Mesenchymal stem cell (in vitro differentiated cells and primary cell): ENCODE data around the gene FAM13A.

Source experiments
- DNase-seq: peaks from one replicate; pipeline ENCODE4 v3.0.0-alpha.2; 2013
- H2AFZ ChIP-seq: one replicate; pipeline ENCODE4 v1.6.1; 2013; ENCODE audit warnings: low read depth, mild to moderate bottlenecking, control low read depth, inconsistent platforms, low read length, moderate library complexity
- H2AK5ac ChIP-seq: 2 replicates; pipeline ENCODE4 v1.6.1; 2013; ENCODE audit warnings: low read length, moderate library complexity, mild to moderate bottlenecking, inconsistent platforms; ENCODE audit not compliant: severe bottlenecking
- H2BK120ac ChIP-seq: one replicate; pipeline ENCODE4 v1.6.1; 2013; ENCODE audit warnings: low read depth, mild to moderate bottlenecking, inconsistent platforms, low read length, moderate library complexity
- H2BK12ac ChIP-seq, 2 experiments: one replicate each; pipeline ENCODE4 v1.6.1; 2013; ENCODE audit warnings: inconsistent platforms in 2 of 2, low read length in 2 of 2, mild to moderate bottlenecking in 2 of 2, moderate library complexity in 2 of 2, control low read depth in 1 of 2
- H2BK15ac ChIP-seq: one replicate; pipeline ENCODE4 v1.6.1; 2013; ENCODE audit warnings: mild to moderate bottlenecking, low read depth, inconsistent platforms; ENCODE audit not compliant: poor library complexity, severe bottlenecking
- H2BK5ac ChIP-seq: 2 replicates; pipeline ENCODE4 v1.6.1; 2013; ENCODE audit warnings: low read depth, mild to moderate bottlenecking, low read length, control low read depth, inconsistent platforms; ENCODE audit not compliant: poor library complexity, severe bottlenecking
- H3K14ac ChIP-seq, 2 experiments: one replicate each; pipeline ENCODE4 v1.6.1; 2013; ENCODE audit warnings: inconsistent platforms in 2 of 2, low read length in 2 of 2, control low read depth in 1 of 2, mild to moderate bottlenecking in 1 of 2, moderate library complexity in 1 of 2
- H3K18ac ChIP-seq, 2 experiments: one replicate each; pipeline ENCODE4 v1.6.1; 2013; ENCODE audit warnings: inconsistent platforms in 2 of 2, low read length in 2 of 2, control low read depth in 1 of 2, low read depth in 1 of 2, mild to moderate bottlenecking in 1 of 2
- H3K23ac ChIP-seq, 2 experiments: one replicate each; pipeline ENCODE4 v1.6.1; 2013; ENCODE audit warnings: inconsistent platforms in 2 of 2, low read length in 2 of 2, mild to moderate bottlenecking in 2 of 2, moderate library complexity in 2 of 2, control low read depth in 1 of 2
- H3K27ac ChIP-seq: 2 replicates; pipeline ENCODE4 v1.5.1; 2013; ENCODE audit warnings: mild to moderate bottlenecking, moderate library complexity, low read length, control low read depth, inconsistent platforms; ENCODE audit not compliant: poor library complexity, severe bottlenecking
- H3K27me3 ChIP-seq, 2 experiments: 2 replicates each; pipeline versions ENCODE4 v1.6.1 to v1.7.0; 2013; ENCODE audit warnings: low read length in 2 of 2, mild to moderate bottlenecking in 2 of 2, moderate library complexity in 2 of 2, control low read depth in 1 of 2, inconsistent platforms in 1 of 2; ENCODE audit not compliant: control insufficient read depth in 1 of 2, insufficient read depth in 1 of 2
- H3K36me3 ChIP-seq, 2 experiments: 2 replicates each; pipeline versions ENCODE4 v1.6.1 to v1.7.0; 2013; ENCODE audit warnings: low read length in 2 of 2, control low read depth in 1 of 2, inconsistent platforms in 1 of 2, low read depth in 1 of 2, mild to moderate bottlenecking in 1 of 2; ENCODE audit not compliant: insufficient read depth in 2 of 2, control insufficient read depth in 1 of 2
- H3K4ac ChIP-seq, 2 experiments: one replicate each; pipeline ENCODE4 v1.6.1; 2013; ENCODE audit warnings: inconsistent platforms in 2 of 2, low read length in 2 of 2, mild to moderate bottlenecking in 2 of 2, moderate library complexity in 2 of 2, control low read depth in 1 of 2, low read depth in 1 of 2
- H3K4me1 ChIP-seq: 2 replicates; pipeline ENCODE4 v1.6.1; 2013; ENCODE audit warnings: low read depth, low read length, control low read depth; ENCODE audit not compliant: control insufficient read depth, insufficient read depth
- H3K4me2 ChIP-seq: 2 replicates; pipeline ENCODE4 v1.6.1; 2013; ENCODE audit warnings: low read length, mild to moderate bottlenecking, inconsistent platforms; ENCODE audit not compliant: poor library complexity, severe bottlenecking
- H3K4me3 ChIP-seq, 2 experiments: 2 replicates each; pipeline versions ENCODE4 v1.5.1 to v1.7.0; 2013; ENCODE audit warnings: low read length in 2 of 2, mild to moderate bottlenecking in 2 of 2, control low read depth in 1 of 2, low read depth in 1 of 2; ENCODE audit not compliant: insufficient read depth in 1 of 2
- H3K79me1 ChIP-seq: replicated peaks from 2 replicates; pipeline ENCODE4 v1.6.1; 2013; ENCODE audit warnings: mild to moderate bottlenecking, control low read depth, low read length, inconsistent platforms; ENCODE audit not compliant: poor library complexity, severe bottlenecking
- H3K9ac ChIP-seq: 2 replicates; pipeline ENCODE4 v1.7.0; 2013; ENCODE audit warnings: mild to moderate bottlenecking, low read length, moderate library complexity
- H3K9me3 ChIP-seq: 2 replicates; pipeline ENCODE4 v1.7.0; 2013; ENCODE audit warnings: mild to moderate bottlenecking, low read length; ENCODE audit not compliant: control insufficient read depth
- H4K8ac ChIP-seq: one replicate; pipeline ENCODE4 v1.6.1; 2013; ENCODE audit warnings: inconsistent platforms, mild to moderate bottlenecking, low read length, moderate library complexity
- H4K91ac ChIP-seq: one replicate; pipeline ENCODE4 v1.6.1; 2013; ENCODE audit warnings: mild to moderate bottlenecking, low read length, inconsistent platforms
- WGBS: methylation state at CpG from one replicate; pipeline ENCODE4 v1.1.7; 2013; ENCODE audit warnings: mixed read lengths; 5-methylcytosine and 5-hydroxymethylcytosine counted together

The FAM13A gene

DNA sequence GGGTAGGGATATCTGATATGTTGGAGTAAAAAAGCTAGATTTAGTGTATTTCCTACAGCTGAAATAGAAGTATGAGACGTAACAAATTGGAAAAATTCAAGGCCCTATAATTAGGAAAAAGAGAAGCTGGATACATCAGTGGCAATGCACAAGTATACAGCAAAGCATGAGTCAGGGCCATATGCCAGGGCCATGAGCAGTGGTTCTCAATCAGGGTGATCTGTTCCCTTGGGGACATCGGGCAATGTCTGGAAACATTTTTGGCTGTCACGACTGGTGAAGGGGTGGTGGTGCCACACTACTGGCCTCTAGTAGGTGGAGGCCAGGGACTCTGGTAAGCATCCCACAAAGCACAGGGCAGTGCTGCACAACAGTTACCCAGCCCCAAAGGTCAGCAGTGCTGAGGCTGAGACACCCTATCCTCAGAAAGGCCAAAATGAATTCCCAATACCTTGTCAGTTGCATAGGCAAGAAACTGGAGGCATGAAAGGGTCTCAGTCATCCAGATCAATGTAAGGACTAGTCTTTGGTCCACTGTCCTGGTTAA is 322.5 kb downstream of the FAM13A start:
- H2BK120ac ChIP-seq, result no peak overlapping the region
- peaks cover 9% of the 10 kb centered on the region for H3K4me1 ChIP-seq
- H3K4me2 ChIP-seq, result no peak overlapping the region
- H4K8ac ChIP-seq, result no peak overlapping the region
- no peak overlapping the region for H3K4ac ChIP-seq
- H4K91ac ChIP-seq, result no peak overlapping the region
- WGBS, result 94% methylated on average over 3 of the region's 3 CpGs
- DNase-seq, result no peak
- H3K14ac ChIP-seq, result no peak overlapping the region
- H3K4me3 ChIP-seq, result no peak overlapping the region
- H2BK15ac ChIP-seq, result no peak overlapping the region
- no peak overlapping the region for H2AFZ ChIP-seq
- no peak overlapping the region for H3K18ac ChIP-seq
- H2BK5ac ChIP-seq, result no peak overlapping the region
- no peaks in the 10 kb centered on the region for H3K79me1 ChIP-seq
- no peaks in the 10 kb centered on the region for H3K9me3 ChIP-seq
- peaks cover 12 to 65% of the 10 kb centered on the region in 2 experiments for H3K36me3 ChIP-seq
- peak overlapping the region; percentile 27 for H2AK5ac ChIP-seq
- H3K23ac ChIP-seq, result no peak overlapping the region
- no peak overlapping the region for H2BK12ac ChIP-seq
- no peak overlapping the region for H3K9ac ChIP-seq
- H3K27me3 ChIP-seq, result no peaks in the 10 kb centered on the region
- no peak overlapping the region for H3K27ac ChIP-seq

DNA sequence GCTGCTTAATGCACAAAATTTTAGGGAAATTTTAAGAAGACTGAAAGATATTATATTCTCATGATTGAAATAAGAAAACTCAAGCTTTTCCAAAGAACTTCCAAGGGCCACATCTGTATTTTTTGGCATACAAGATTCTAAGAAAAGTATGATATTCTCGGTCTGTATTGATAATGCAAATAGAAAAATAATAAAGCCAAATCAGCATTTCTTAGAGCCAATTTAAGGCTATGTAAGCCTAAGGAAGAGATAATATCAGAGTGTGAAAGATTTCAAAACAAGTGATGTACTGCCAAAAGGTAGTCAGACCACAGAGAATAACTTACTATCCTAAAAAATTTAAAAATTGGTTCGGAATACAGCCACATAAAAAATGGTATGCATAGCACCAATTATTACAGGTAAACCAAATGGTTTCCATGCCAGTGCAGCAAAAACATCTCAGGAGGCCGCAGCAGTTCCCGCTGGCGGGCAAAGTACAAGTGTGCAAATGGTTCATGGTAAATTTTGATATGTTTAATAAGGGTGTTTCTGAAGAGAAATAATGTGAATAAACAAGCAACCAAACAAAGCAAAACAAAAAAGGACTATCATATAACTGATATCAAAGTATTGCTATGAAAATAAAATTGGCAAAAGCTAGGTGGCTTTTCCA is 324.1 kb downstream of the FAM13A start:
- Histone ChIP-seq H3K14ac (no peak overlapping the region), H3K4ac (no peak overlapping the region), H3K9ac (no peak overlapping the region), H2AK5ac (no peak overlapping the region), H3K27ac (no peak overlapping the region), H2BK12ac (no peak overlapping the region), H2AFZ (no peak overlapping the region), H2BK5ac (no peak overlapping the region), H3K4me1 (peaks cover 3% of the 10 kb centered on the region), H3K9me3 (no peaks in the 10 kb centered on the region), H3K18ac (no peak overlapping the region), H3K4me2 (no peak overlapping the region), H2BK15ac (no peak overlapping the region), H3K4me3 (no peak overlapping the region), H2BK120ac (no peak overlapping the region), H3K79me1 (no peaks in the 10 kb centered on the region), H3K27me3 (no peaks in the 10 kb centered on the region), H4K8ac (no peak overlapping the region), H3K36me3 (peaks cover 20 to 69% of the 10 kb centered on the region in 2 experiments), H4K91ac (no peak overlapping the region), H3K23ac (no peak overlapping the region)
- 100% methylated on average over 4 of the region's 5 CpGs for WGBS
- no peak for DNase-seq

DNA sequence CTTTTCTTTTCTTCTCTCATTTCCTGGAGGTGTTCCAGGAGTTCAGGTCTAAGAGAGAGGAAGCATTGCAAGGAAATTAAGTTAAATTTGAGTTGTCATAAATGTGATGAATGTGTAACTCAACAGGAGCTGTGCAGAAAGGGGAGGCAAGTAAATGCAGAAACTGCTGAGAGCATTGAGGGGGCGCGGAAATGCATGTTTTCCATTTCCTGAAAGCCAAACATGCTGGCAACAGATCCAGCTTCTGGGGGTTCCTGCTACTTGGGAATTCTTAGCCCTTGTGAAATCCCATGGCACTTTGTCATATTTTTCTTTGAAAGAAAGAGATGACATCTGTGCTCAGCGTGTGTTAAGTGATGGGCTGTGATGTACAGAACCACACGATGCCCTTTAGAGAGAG is 325.6 kb downstream of the FAM13A start:
- H2BK15ac ChIP-seq, result no peak overlapping the region
- H2BK12ac ChIP-seq, result no peak overlapping the region
- H3K18ac ChIP-seq, result no peak overlapping the region
- H3K4me3 ChIP-seq, result no peak overlapping the region
- no peaks in the 10 kb centered on the region for H3K79me1 ChIP-seq
- no peak overlapping the region for H2BK120ac ChIP-seq
- H3K9me3 ChIP-seq, result no peaks in the 10 kb centered on the region
- H3K4ac ChIP-seq, result no peak overlapping the region
- H2AK5ac ChIP-seq, result no peak overlapping the region
- no peak overlapping the region for H3K9ac ChIP-seq
- H3K4me2 ChIP-seq, result no peak overlapping the region
- H2BK5ac ChIP-seq, result no peak overlapping the region
- H3K4me1 ChIP-seq, result no peaks in the 10 kb centered on the region
- H3K36me3 ChIP-seq, result peaks cover 28 to 77% of the 10 kb centered on the region in 2 experiments
- DNase-seq, result no peak
- WGBS, result 75% methylated on average over 2 of the region's 4 CpGs
- no peaks in the 10 kb centered on the region for H3K27me3 ChIP-seq
- H3K14ac ChIP-seq, result no peak overlapping the region
- H2AFZ ChIP-seq, result no peak overlapping the region
- no peak overlapping the region for H3K23ac ChIP-seq
- no peak overlapping the region for H4K8ac ChIP-seq
- H4K91ac ChIP-seq, result no peak overlapping the region
- no peak overlapping the region for H3K27ac ChIP-seq

DNA sequence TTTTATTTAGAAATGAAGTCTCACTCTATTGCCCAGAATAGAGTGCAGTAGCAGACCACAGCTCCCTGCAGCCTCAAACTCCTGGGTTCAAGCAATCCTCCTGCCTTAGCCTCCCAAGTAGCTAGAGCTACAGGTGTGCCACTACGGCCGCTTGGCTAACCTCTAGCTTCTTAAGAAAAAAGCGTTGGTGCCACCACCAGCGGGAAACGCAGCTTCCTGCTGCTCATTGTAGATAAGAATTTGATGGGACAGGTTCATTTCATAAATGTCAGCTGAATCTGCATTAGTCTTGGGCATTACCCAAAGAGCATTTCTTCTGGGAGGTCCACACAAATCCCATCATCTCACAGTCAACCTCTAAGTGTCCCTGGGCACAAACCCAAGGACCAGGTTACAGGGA is 326.2 kb downstream of the FAM13A start:
- WGBS, result 100% methylated on average over 2 of the region's 5 CpGs
- Histone ChIP-seq H2AFZ (no peak overlapping the region), H3K27me3 (no peaks in the 10 kb centered on the region), H3K4me3 (no peak overlapping the region), H2BK5ac (no peak overlapping the region), H3K4me1 (no peaks in the 10 kb centered on the region), H3K4me2 (no peak overlapping the region), H2BK120ac (no peak overlapping the region), H2BK12ac (no peak overlapping the region), H3K14ac (no peak overlapping the region), H3K18ac (no peak overlapping the region), H4K8ac (no peak overlapping the region), H3K9ac (no peak overlapping the region), H3K36me3 (peaks cover 28 to 72% of the 10 kb centered on the region in 2 experiments), H3K79me1 (no peaks in the 10 kb centered on the region), H2AK5ac (no peak overlapping the region), H3K9me3 (no peaks in the 10 kb centered on the region), H3K23ac (no peak overlapping the region), H2BK15ac (no peak overlapping the region), H4K91ac (no peak overlapping the region), H3K4ac (no peak overlapping the region), H3K27ac (no peak overlapping the region)
- no peak for DNase-seq
